Measurements from ENCODE around the gene INPP5F. TPM values are rescaled to one million over a fixed set of nuclear protein-coding genes. Genes with fewer than 3 reads are reported as not detected.
A peak's percentile ranks its signal among the peaks of the same experiment; 100 is the strongest.

INPP5F gene
- total and polyA plus RNA-seq, 4 donors, result 5.6 to 22.9 (median 10.1) TPM

- Histone ChIP-seq H3K9me3 (ENCODE audit: control insufficient read depth in 4 of 4, insufficient read depth in 3 of 4, low read length in 3 of 4) (no peaks in the 10 kb centered on the region), H3K4me1 (ENCODE audit: control insufficient read depth in 5 of 5, insufficient read depth in 5 of 5, low read length in 5 of 5) (peaks cover 0 to 7% (median 0%) of the 10 kb centered on the region in 5 donors), H3K27me3 (ENCODE audit: control insufficient read depth in 3 of 3, insufficient read depth in 3 of 3, low read length in 2 of 3) (no peaks in the 10 kb centered on the region), H3K9ac (ENCODE audit: insufficient read depth in 1 of 2, low read length in 2 of 2) (no peak overlapping the region), H3K36me3 (ENCODE audit: control insufficient read depth in 4 of 4, insufficient read depth in 4 of 4, low read length in 4 of 4) (no peaks in the 10 kb centered on the region), H3K27ac (ENCODE audit: low read depth in 1 of 2, low read length in 1 of 2) (no peak overlapping the region), H3K4me3 (no peak overlapping the region)
- 92% methylated on average over 3 of the region's 3 CpGs for WGBS, 2 donors
- ATAC-seq (ENCODE audit: insufficient read depth, low FRiP score), result no peak
- no peak for TF ChIP-seq CTCF (IDR thresholded peaks at IDR 0.05; ENCODE audit: control extremely low read depth, extremely low read depth)
- DNase-seq, result no peak
Measured at GRCh38 chr10:119735451-119735850, 9.6 kb downstream of the INPP5F start.

GRCh38 chr10:119736220-119736619 lies 10.4 kb downstream of the INPP5F start:
- H3K9ac ChIP-seq (ENCODE audit: insufficient read depth in 1 of 2, low read length in 2 of 2), result no peak overlapping the region
- no peak for TF ChIP-seq CTCF (IDR thresholded peaks at IDR 0.05; ENCODE audit: control extremely low read depth, extremely low read depth)
- no peaks in the 10 kb centered on the region for H3K9me3 ChIP-seq (ENCODE audit: control insufficient read depth in 4 of 4, insufficient read depth in 3 of 4, low read length in 3 of 4)
- no peaks in the 10 kb centered on the region for H3K27me3 ChIP-seq (ENCODE audit: control insufficient read depth in 3 of 3, insufficient read depth in 3 of 3, low read length in 2 of 3)
- ATAC-seq (ENCODE audit: insufficient read depth, low FRiP score) (no peak), DNase-seq (no peak)
- peaks cover 0 to 7% (median 0%) of the 10 kb centered on the region in 5 donors for H3K4me1 ChIP-seq (ENCODE audit: control insufficient read depth in 5 of 5, insufficient read depth in 5 of 5, low read length in 5 of 5)
- H3K27ac ChIP-seq (ENCODE audit: low read depth in 1 of 2, low read length in 1 of 2), result no peak overlapping the region
- 97% methylated on average over 1 of the region's 1 CpG for whole genome bisulfite sequencing, 2 donors
- H3K4me3 ChIP-seq, result no peak overlapping the region
- no peaks in the 10 kb centered on the region for H3K36me3 ChIP-seq (ENCODE audit: control insufficient read depth in 4 of 4, insufficient read depth in 4 of 4, low read length in 4 of 4)

GRCh38 chr10:119737039-119737663 lies 11.3 kb downstream of the INPP5F start:
- Histone ChIP-seq H3K4me3 (no peak overlapping the region), H3K27me3 (ENCODE audit: control insufficient read depth in 3 of 3, insufficient read depth in 3 of 3, low read length in 2 of 3) (no peaks in the 10 kb centered on the region), H3K9me3 (ENCODE audit: control insufficient read depth in 4 of 4, insufficient read depth in 3 of 4, low read length in 3 of 4) (no peaks in the 10 kb centered on the region), H3K4me1 (ENCODE audit: control insufficient read depth in 5 of 5, insufficient read depth in 5 of 5, low read length in 5 of 5) (peaks cover 0 to 7% (median 0%) of the 10 kb centered on the region in 5 donors), H3K36me3 (ENCODE audit: control insufficient read depth in 4 of 4, insufficient read depth in 4 of 4, low read length in 4 of 4) (no peaks in the 10 kb centered on the region), H3K9ac (ENCODE audit: insufficient read depth in 1 of 2, low read length in 2 of 2) (no peak overlapping the region), H3K27ac (ENCODE audit: low read depth in 1 of 2, low read length in 1 of 2) (no peak overlapping the region)
- no peak for TF ChIP-seq CTCF (IDR thresholded peaks at IDR 0.05; ENCODE audit: control extremely low read depth, extremely low read depth)
- WGBS, 2 donors, result 87 to 90% methylated on average over 2 of the region's 2 CpGs
- ATAC-seq (ENCODE audit: insufficient read depth, low FRiP score) (no peak), DNase-seq (no peak)

- Histone ChIP-seq H3K9ac (ENCODE audit: insufficient read depth in 1 of 2, low read length in 2 of 2) (no peak overlapping the region), H3K4me1 (ENCODE audit: control insufficient read depth in 5 of 5, insufficient read depth in 5 of 5, low read length in 5 of 5) (peaks cover 0 to 7% (median 0%) of the 10 kb centered on the region in 5 donors), H3K27ac (ENCODE audit: low read depth in 1 of 2, low read length in 1 of 2) (peak overlapping the region in 1 of 2 donors; percentile 43), H3K4me3 (no peak overlapping the region), H3K27me3 (ENCODE audit: control insufficient read depth in 3 of 3, insufficient read depth in 3 of 3, low read length in 2 of 3) (no peaks in the 10 kb centered on the region), H3K36me3 (ENCODE audit: control insufficient read depth in 4 of 4, insufficient read depth in 4 of 4, low read length in 4 of 4) (no peaks in the 10 kb centered on the region), H3K9me3 (ENCODE audit: control insufficient read depth in 4 of 4, insufficient read depth in 3 of 4, low read length in 3 of 4) (no peaks in the 10 kb centered on the region)
- ATAC-seq (ENCODE audit: insufficient read depth, low FRiP score), result peak; percentile 86
- 63 to 64% methylated on average over 1 of the region's 1 CpG for WGBS, 2 donors
- TF ChIP-seq CTCF (IDR thresholded peaks at IDR 0.05; ENCODE audit: control extremely low read depth, extremely low read depth), result no peak
- no peak for DNase-seq
Measured at GRCh38 chr10:119737823-119738222, 12.0 kb downstream of the INPP5F start.
